Measurements from ENCODE around the gene NOP16.

NOP16 gene

GRCh38 chr5:176388444-176389134, at the start of gene NOP16, which contains the start of gene HIGD2A (continued):
- TF ChIP-seq PRDM2 (tag by site-specific recombination; IDR thresholded peaks at IDR 0.05; ENCODE audit: borderline replicate concordance), result no peak
- TF ChIP-seq KLF9 (tag by site-specific recombination; IDR thresholded peaks at IDR 0.05; ENCODE audit: low read depth), result peak; percentile 95
- TF ChIP-seq BCL11A (tag by site-specific recombination; IDR thresholded peaks at IDR 0.05; ENCODE audit: low read depth), result no peak
- TF ChIP-seq ZNF423 (tag by site-specific recombination; IDR thresholded peaks at IDR 0.05), result no peak
- TF ChIP-seq ZNF529 (tag by site-specific recombination; IDR thresholded peaks at IDR 0.05; ENCODE audit: insufficient replicate concordance), result no peak
- TF ChIP-seq ZNF362 (tag by site-specific recombination; IDR thresholded peaks at IDR 0.05), result no peak
- TF ChIP-seq ZNF561 (tag by site-specific recombination; IDR thresholded peaks at IDR 0.05; ENCODE audit: borderline replicate concordance), result peak; percentile 97; the same call in 1 of the 2 replicates
- no peak for TF ChIP-seq ZNF221 (tag by site-specific recombination; IDR thresholded peaks at IDR 0.05; ENCODE audit: borderline replicate concordance)
- no peak for TF ChIP-seq ZNF174 (tag by site-specific recombination; IDR thresholded peaks at IDR 0.05)
- TF ChIP-seq ZSCAN30 (tag by site-specific recombination; IDR thresholded peaks at IDR 0.05), result peak; percentile 89
- TF ChIP-seq ZNF112 (tag by site-specific recombination; IDR thresholded peaks at IDR 0.05), result no peak
- no peak for TF ChIP-seq ZNF169 (tag by site-specific recombination; IDR thresholded peaks at IDR 0.05)
- peak; percentile 43; the same call in 1 of the 2 replicates for TF ChIP-seq ZNF449 (tag by site-specific recombination; IDR thresholded peaks at IDR 0.05)
- peak; percentile 100 for TF ChIP-seq ZNF501 (tag by site-specific recombination; IDR thresholded peaks at IDR 0.05)
- TF ChIP-seq ZNF704 (tag by site-specific recombination; IDR thresholded peaks at IDR 0.05), result no peak
- no peak for TF ChIP-seq IKZF3 (tag by site-specific recombination; IDR thresholded peaks at IDR 0.05)
- TF ChIP-seq ZNF146 (tag by site-specific recombination; IDR thresholded peaks at IDR 0.05), result peak; percentile 82
- peak; percentile 98 for TF ChIP-seq ZFP37 (tag by site-specific recombination; IDR thresholded peaks at IDR 0.05)
- TF ChIP-seq ZNF768 (tag by site-specific recombination; IDR thresholded peaks at IDR 0.05), result no peak
- 0 out of 2 replicates have a peak, but pooled peaks have one; percentile 63 for TF ChIP-seq ZBTB1 (tag by site-specific recombination; IDR thresholded peaks at IDR 0.05)
- peak; percentile 85 for TF ChIP-seq ZNF610 (tag by site-specific recombination; IDR thresholded peaks at IDR 0.05; ENCODE audit: borderline replicate concordance)
- TF ChIP-seq ZNF138 (tag by site-specific recombination; IDR thresholded peaks at IDR 0.05; ENCODE audit: borderline replicate concordance), result no peak
- 0 out of 2 replicates have a peak, but pooled peaks have one; percentile 23 for TF ChIP-seq ZBTB48 (tag by site-specific recombination; IDR thresholded peaks at IDR 0.05)
- TF ChIP-seq ZNF10 (tag by site-specific recombination; IDR thresholded peaks at IDR 0.05), result peak; percentile 92
- TF ChIP-seq RBAK (tag by site-specific recombination; IDR thresholded peaks at IDR 0.05), result no peak
- no peak for TF ChIP-seq REPIN1 (tag by site-specific recombination; IDR thresholded peaks at IDR 0.05; ENCODE audit: low read depth)
- TF ChIP-seq ZBTB44 (tag by site-specific recombination; IDR thresholded peaks at IDR 0.05), result no peak
- peak; percentile 99 for TF ChIP-seq ZNF335 (tag by site-specific recombination; conservative IDR thresholded peaks at IDR 0.05)

Data from HEK293 (cell line).